A549 treated with Hydrocortisone at 1 μM for 4 hours (cell line): ENCODE data around the gene TBC1D7. TPM values are rescaled to one million over a fixed set of nuclear protein-coding genes. Genes with fewer than 3 reads are reported as not detected.

ENCODE experiments used
- total RNA-seq: library from RNA; stranded (reverse); fragments of 200-300 nt; extraction: Qiagen RNA extraction; gene quantifications from 5 replicates; pipeline ENCODE4 v1.2.3, GENCODE V29; 2022

Gene TBC1D7
- total RNA-seq, result 24.4 to 28.3 TPM (median 27.2 TPM) in 5 replicates

GRCh38 chr6:13328076-13328874, at the start of gene TBC1D7:
Gene TBC1D7 (minus strand): TSS chr6:13328537. CDS start chr6:13326898, 1,639 bp downstream.

Other genes starting within 250 kb of the TBC1D7 start
- gene GFOD1, start 159.1 kb upstream of the TBC1D7 start, total RNA-seq, result 1.4 to 1.7 TPM (median 1.6 TPM) in 5 replicates
- 3.7 to 4.7 TPM (median 3.9 TPM) in 5 replicates for gene SIRT5, start 246.1 kb upstream of the TBC1D7 start, total RNA-seq